Stimulated activated effector memory CD8-positive, alpha-beta T cell treated with anti-CD3 and anti-CD28 coated beads, Interleukin-12 subunit alpha, Interleukin-12 subunit beta, amount 100 ng/mL, for 72 hours (primary cell): ENCODE measurements around the gene DMBX1.

Experiments
- ATAC-seq: fragments of 150-1000 bp; cut with Tn5 transposase; 2 replicates; pipeline ENCODE4 v1.10.0; 2021
- DNase-seq, 2 donors: peaks; one replicate each; pipeline ENCODE4 v3.0.0; 2021 to 2022; ENCODE audit warnings: low spot score in 2 of 2
- H3K27ac Mint-ChIP-seq: one replicate; pipeline ENCODE4 v1.8.0; 2022; ENCODE audit warnings: mild to moderate bottlenecking, mixed read lengths
- H3K36me3 Mint-ChIP-seq: one replicate; pipeline ENCODE4 v1.8.0; 2022; ENCODE audit warnings: mild to moderate bottlenecking, mixed read lengths
- H3K4me1 Mint-ChIP-seq: one replicate; pipeline ENCODE4 v1.8.0; 2022; ENCODE audit warnings: mixed read lengths
- H3K4me3 Mint-ChIP-seq: one replicate; pipeline ENCODE4 v1.8.0; 2022; ENCODE audit warnings: mild to moderate bottlenecking, mixed read lengths
- H3K9me3 Mint-ChIP-seq: one replicate; pipeline ENCODE4 v1.8.0; 2022; ENCODE audit warnings: mixed read lengths

DMBX1 gene

DNA sequence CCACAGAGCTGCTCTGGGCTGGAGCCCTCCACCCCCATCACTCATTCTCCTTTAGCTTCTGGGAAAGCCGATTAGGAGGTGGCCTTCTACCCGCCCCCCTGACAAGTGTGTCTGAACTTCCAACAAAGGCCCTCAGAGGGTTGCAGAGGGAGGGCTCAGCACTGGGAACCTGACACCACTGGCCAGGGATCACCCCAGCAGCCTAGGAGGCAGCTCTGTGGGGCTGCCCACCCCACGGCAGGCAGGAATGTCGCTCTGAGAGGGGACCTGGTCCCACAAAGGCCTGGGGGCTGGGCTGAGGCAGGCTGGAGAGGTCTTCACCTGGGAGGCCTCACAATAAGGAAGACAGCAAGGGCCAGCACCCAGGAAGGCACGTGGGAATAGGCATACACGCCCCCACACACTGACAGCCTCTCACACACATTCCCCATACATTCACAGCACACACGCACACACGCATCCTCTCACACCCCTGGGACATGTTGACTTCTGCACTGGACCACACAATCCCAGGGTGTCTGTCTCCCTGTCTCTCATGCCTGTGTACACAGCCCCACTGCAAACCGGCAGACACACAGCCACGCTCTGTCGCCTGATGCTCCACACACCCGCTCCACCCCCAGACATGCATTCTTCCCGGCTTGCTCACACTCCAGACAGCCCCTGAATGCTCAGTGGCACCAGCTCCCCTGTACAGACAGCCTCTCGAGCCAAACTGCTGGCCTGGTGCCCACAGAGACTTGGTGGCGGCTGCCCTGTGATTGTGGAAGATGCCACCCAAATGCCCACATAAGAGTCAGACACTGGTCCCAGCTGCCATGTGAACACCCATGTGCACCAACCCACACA lies 30.7 kb downstream of the DMBX1 start:
- H3K4me1 Mint-ChIP-seq = peaks cover 41% of the 10 kb centered on the region
- H3K27ac Mint-ChIP-seq = peak overlapping the region; percentile 59
- DNase-seq = no peak
- no peak for ATAC-seq
- no peaks in the 10 kb centered on the region for H3K9me3 Mint-ChIP-seq
- no peak overlapping the region for H3K4me3 Mint-ChIP-seq
- H3K36me3 Mint-ChIP-seq = no peaks in the 10 kb centered on the region

DNA sequence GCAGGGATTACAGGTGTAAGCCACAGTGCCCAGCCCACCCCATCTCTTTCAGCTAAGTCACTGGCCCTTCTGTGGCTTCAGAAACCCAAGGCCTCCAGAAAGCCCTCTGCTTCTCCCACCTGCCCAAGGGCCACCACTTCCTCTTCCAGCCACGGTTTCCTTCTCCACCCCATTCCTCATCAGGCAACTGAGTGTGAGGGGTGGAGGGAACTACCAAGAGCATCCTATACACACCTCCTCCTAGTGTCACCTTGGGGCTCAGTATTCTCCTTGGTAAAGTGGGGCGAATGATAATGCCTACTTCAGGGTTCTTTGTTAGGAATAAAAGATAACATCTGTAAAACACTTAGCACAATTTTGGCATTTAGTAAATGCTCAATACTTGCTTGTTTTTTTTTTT lies 31.8 kb downstream of the DMBX1 start:
- DNase-seq (no peak), ATAC-seq (no peak)
- H3K4me3 Mint-ChIP-seq = no peak overlapping the region
- H3K27ac Mint-ChIP-seq = peak overlapping the region; percentile 41
- no peaks in the 10 kb centered on the region for H3K9me3 Mint-ChIP-seq
- peaks cover 47% of the 10 kb centered on the region for H3K4me1 Mint-ChIP-seq
- no peaks in the 10 kb centered on the region for H3K36me3 Mint-ChIP-seq

DNA sequence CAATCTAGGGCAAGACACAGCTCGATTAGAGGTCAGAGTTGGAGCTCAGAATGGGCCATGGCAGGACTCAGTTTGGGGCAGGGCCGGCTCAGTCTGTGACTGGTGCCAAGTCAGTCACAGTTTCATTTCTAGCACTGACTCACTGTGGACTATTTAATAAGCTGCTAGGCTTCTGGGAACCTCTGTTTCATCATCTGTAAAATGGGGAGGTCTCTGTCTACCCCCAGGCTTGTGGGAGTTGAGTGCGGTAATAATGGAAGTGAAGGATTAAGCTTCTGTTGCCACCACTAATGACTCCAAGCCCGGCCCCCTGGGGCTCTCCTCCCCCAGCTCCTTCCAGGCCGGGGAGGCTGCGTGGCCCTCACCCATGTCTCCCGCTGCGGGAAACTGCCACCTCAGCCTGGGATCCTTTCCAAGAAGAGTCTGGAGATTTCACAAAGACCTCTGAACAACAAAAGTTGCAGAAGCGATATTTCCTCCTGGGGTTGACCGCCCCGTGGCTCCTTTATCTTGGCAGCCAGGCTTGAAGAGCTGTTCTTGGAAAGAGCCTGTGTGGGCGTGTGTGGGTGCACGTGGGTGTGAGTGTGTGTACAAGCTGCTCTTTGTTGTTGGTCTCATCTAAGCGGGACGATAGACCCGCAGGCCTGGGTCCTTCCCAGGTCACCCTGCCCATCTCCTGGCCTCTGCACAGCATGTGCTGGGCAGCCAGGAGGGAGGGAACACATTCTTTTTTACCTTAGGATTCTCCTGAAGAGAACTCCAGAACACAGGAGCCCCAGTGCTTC lies 32.7 kb downstream of the DMBX1 start:
- Mint-ChIP-seq H3K27ac (peak overlapping the region; percentile 41), H3K4me3 (peak overlapping the region; percentile 59), H3K9me3 (no peaks in the 10 kb centered on the region), H3K4me1 (peaks cover 47% of the 10 kb centered on the region), H3K36me3 (no peaks in the 10 kb centered on the region)
- ATAC-seq (peak; percentile 98), DNase-seq (peak; percentile 29 to 83)

DNA sequence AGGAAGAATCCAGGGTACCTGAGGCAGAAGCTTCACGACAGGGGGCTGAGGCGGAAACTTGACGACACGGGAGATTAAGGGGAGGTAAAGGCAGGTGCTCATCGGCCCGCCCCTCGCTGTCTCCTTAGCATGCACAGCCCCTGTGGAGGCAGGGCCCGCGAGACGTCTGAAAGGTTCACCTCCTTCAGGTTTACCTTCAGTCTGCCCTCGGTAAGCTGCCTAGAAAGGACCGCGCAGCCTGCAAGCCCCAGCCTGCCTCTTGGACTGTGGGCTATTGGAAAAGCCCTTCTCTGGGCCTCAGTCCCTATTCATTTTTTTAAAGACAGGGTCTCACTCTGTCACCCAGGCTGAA lies 33.3 kb downstream of the DMBX1 start:
- peak overlapping the region; percentile 41 for H3K27ac Mint-ChIP-seq

DNA sequence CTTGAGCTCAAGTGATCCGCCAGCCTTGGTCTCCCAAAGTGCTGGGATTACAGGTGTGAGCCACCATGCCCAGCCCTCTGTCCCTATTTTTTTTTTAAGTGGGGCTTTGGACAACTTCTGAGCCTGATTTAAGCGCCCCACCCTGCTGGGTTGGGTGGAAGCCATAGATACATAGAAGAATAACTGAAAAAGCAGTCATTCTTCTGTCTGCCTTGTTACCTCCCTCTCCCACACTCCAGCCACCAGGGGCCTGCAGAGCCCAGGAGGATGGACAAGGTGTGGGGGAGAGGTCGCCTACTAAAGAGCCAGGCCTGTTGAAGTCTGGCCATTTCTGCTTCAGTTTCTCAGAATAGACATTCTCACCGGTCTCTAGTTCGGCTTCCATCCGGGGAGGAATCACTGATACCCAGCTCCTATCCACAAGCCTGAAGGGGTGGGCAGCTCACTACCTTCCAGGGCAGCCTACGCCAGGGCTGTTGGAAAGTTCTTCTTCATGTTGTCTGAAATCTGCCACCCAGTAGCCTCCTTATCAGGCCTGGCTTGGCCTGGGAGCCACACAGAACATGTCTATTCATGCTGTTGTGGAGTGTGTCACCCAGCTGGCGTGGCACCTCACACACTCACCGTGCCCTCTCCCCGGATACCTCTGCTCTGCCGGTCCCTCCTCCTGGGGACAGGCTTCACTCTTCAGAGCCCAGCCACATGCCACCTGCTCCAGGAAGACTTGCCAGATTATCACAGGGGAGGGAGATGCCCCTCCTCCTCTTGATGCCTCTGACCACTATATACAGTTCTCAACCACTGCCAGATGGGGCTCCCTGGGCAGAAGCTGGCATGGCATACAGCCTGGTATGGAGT lies 34.1 kb downstream of the DMBX1 start:
- peak overlapping the region; percentile 78 for H3K27ac Mint-ChIP-seq
- H3K4me1 Mint-ChIP-seq = peaks cover 54% of the 10 kb centered on the region
- no peaks in the 10 kb centered on the region for H3K36me3 Mint-ChIP-seq
- H3K9me3 Mint-ChIP-seq = no peaks in the 10 kb centered on the region
- ATAC-seq = no peak
- H3K4me3 Mint-ChIP-seq = no peak overlapping the region
- DNase-seq = no peak

More for the DNA sequence above, 33.3 kb downstream of the DMBX1 start:
- no peaks in the 10 kb centered on the region for H3K36me3 Mint-ChIP-seq
- DNase-seq = no peak
- ATAC-seq = no peak
- no peaks in the 10 kb centered on the region for H3K9me3 Mint-ChIP-seq
- peaks cover 47% of the 10 kb centered on the region for H3K4me1 Mint-ChIP-seq
- peak overlapping the region; percentile 59 for H3K4me3 Mint-ChIP-seq

DNA sequence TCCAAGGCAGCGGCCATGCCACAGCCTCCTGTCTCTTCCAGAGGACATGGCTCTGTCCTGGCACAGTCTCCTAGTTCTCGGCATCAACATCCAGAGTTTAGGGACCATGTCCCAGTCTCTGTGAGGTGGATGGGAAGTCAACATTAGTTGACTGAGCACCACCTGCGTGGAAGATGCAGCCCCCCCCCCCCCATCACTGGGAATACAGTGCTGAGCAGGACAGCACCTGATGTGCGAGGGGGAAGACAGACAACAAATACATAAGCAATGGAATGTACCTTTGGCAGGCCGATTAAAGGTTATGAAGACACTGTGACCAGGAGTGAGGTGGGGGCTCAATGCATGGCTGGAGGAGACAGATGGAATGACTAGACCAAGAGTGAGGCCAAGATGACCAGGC lies 35.2 kb downstream of the DMBX1 start:
- Mint-ChIP-seq H3K27ac (peak overlapping the region; percentile 78), H3K36me3 (no peaks in the 10 kb centered on the region), H3K9me3 (no peaks in the 10 kb centered on the region), H3K4me3 (no peak overlapping the region), H3K4me1 (peaks cover 62% of the 10 kb centered on the region)
- DNase-seq = no peak
- no peak for ATAC-seq

DNA sequence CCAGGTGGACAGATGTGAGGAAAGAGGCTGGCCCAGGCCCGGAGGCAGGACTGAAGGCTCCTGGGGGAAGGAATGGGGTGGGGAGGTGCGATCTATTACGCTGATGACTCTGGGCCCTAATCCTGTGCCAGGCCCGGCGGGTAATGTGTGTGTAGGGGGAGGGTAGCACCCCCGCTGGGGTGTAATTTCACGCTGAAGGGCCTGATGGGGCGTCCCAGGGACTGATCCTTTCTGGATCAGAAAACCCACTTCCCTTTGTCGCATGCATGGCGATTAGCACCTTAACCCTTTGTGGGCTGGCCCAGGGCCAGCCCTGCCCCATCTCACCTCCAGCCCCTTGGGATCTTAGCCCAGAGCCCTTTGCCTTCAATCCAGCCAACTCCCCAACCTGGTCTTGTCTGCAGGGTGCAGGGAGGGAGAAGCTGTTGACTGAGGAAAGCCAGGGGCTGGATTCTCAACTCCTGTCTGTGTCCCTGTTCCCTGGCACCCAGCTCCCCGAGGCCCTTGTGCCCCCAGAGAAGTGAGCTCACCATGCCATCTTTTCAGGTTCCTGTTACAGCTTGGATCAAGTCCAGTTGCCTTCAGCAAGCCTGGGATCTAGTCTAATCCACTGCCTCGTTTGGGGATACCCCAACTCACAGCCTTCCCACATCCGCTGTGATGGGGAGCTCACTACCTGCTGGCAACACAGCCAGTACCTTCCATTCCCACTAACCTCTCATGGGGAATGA lies 35.8 kb downstream of the DMBX1 start:
- no peak for DNase-seq
- H3K36me3 Mint-ChIP-seq = no peaks in the 10 kb centered on the region
- H3K4me1 Mint-ChIP-seq = peaks cover 58% of the 10 kb centered on the region
- no peak overlapping the region for H3K4me3 Mint-ChIP-seq
- ATAC-seq = no peak
- H3K27ac Mint-ChIP-seq = no peak overlapping the region
- H3K9me3 Mint-ChIP-seq = no peaks in the 10 kb centered on the region

DNA sequence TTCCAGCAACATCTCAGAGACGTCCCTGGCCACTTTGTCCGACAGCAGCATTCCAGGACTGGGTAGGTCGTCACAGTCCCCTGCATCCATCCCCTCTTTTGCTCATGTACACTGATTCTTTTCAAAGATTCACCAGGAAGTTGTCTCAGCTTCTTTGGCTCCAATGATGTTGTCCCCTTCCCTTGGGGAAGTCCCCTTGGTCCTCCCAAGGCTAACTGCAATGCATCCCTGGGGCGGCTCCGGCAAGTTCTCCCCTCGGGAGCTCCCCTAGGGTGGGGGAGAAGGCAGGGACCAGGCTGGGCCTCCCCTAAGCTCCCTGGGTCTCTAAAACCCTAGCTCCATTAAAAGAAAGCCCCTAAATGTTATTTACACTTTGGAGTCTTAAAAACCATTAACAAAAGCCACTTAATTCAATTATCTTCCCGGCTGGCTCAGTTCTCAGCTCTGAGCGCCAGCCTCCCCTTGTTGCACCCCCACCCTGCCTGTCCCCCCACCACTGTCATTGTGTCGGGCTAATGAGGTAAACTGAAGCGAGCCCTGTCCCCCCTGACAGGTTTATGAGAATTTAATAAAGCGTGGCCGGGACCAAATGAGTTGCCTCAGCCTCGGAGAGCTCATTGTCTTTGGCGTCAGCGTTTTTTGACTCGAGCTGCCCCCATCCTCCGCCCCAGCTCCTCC lies 36.5 kb downstream of the DMBX1 start:
- no peak for DNase-seq
- H3K27ac Mint-ChIP-seq = no peak overlapping the region

DNA sequence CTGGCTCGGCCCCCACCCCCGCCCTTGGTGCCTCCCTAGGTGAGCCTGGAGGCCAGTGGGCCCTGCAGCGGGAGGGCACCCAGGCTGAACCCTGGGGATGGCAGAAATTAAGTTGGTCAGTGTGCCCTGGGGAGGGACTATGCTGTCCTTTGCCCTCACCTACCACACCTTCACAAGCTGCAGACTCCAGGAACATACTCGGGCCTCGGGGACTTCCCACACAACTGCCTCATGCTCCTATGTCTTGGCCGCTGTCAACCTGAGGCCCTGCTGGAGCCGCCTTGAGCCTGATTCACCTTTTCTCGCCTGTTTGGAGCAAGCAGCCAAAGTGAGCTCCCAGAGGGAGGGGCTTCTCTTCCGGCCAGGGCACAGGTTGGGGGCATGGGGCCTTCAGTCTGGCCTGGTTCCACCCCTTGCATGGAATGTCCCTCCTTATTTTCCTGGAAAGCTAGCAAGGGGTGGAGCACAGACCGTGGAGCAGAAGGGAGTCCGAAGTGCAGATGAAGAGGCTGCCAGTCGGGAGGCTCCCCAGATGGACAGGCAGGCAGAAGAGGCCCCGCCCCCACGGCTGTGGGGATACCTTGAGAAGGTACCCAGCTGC lies 37.2 kb downstream of the DMBX1 start:
- H3K27ac Mint-ChIP-seq = no peak overlapping the region
- no peaks in the 10 kb centered on the region for H3K9me3 Mint-ChIP-seq
- H3K4me3 Mint-ChIP-seq = no peak overlapping the region
- no peak for ATAC-seq
- peaks cover 51% of the 10 kb centered on the region for H3K4me1 Mint-ChIP-seq
- H3K36me3 Mint-ChIP-seq = no peaks in the 10 kb centered on the region
- DNase-seq = no peak

More for the DNA sequence above, 36.5 kb downstream of the DMBX1 start:
- peaks cover 53% of the 10 kb centered on the region for H3K4me1 Mint-ChIP-seq
- no peaks in the 10 kb centered on the region for H3K9me3 Mint-ChIP-seq
- ATAC-seq = no peak
- no peak overlapping the region for H3K4me3 Mint-ChIP-seq
- no peaks in the 10 kb centered on the region for H3K36me3 Mint-ChIP-seq

DNA sequence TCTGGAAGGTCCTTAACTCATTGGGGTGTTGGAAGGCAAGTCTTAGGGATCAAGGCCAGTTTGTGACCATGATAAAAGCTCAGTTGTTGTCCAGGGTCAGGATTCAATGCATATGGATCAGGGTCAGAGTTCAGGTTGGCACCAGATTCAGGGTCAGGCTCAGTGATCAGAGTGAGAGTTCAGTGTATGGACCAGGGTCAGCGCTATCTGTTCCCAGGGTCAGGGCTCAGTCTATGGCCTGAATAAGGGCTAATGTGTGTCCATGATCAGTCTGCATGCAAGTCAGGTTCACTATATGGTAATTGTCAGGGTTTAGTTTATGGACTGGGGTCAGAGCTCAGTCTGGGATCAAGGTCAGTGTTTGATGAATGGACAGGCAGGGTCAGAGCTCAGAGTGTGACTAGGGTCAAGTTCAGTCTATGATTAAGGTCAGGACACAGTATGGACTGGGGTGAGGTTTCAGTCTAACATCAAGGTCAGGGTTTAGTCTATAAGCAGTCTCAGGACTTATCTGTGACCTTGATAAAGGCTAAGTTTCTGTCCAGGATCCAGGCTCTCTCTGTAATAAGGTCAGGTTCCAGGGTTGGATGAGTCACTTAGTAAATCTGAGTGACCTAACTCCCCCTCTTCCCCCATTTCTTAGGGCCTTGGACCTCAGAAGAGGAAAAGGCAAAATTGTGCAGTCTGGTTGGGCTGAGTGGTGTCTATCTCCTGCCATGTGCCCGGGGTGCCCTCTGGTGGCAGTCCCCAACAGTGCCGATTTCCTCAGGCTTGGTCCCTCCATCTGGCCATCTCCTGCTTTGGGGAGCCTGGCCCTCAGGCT lies 38.0 kb downstream of the DMBX1 start:
- Mint-ChIP-seq H3K9me3 (no peaks in the 10 kb centered on the region), H3K4me3 (no peak overlapping the region), H3K4me1 (peaks cover 51% of the 10 kb centered on the region), H3K27ac (no peak overlapping the region), H3K36me3 (no peaks in the 10 kb centered on the region)
- ATAC-seq (peak; percentile 71), DNase-seq (peak; percentile 75 to 91)

DNA sequence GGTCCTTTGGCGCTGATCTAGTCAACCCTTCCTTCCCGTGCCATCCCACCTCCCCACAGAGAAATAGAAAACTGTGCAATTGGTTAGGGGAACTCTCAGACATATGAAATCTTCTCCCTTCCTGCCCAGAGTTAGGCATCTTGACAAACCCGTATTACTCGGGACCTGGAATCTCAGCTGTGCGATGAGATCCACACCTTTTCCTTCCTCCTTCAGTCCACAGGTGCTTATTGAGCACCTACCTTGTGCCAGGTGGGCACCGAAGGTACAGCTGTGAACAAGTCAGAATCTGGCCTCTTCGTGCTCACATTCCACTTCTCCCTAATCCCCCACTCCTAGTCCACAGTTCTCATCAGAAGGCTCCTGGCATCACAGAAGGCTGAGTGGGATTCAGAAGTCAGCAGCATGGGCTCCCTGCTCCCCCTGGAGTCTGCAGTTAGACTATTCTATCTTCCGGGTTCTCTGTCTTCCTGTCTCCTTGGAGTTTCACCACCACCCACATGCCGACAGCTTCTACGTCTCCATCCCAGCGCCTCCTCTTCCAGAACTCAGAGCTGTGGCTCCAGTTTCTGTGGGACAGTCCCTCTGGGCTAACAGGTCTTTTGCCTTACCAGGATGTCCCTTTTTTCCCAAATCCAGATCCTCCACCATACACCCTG lies 38.8 kb downstream of the DMBX1 start:
- ATAC-seq = no peak
- Mint-ChIP-seq H3K9me3 (no peaks in the 10 kb centered on the region), H3K4me1 (peaks cover 48% of the 10 kb centered on the region), H3K4me3 (no peak overlapping the region), H3K27ac (peak overlapping the region; percentile 65), H3K36me3 (no peaks in the 10 kb centered on the region)
- no peak for DNase-seq

DNA sequence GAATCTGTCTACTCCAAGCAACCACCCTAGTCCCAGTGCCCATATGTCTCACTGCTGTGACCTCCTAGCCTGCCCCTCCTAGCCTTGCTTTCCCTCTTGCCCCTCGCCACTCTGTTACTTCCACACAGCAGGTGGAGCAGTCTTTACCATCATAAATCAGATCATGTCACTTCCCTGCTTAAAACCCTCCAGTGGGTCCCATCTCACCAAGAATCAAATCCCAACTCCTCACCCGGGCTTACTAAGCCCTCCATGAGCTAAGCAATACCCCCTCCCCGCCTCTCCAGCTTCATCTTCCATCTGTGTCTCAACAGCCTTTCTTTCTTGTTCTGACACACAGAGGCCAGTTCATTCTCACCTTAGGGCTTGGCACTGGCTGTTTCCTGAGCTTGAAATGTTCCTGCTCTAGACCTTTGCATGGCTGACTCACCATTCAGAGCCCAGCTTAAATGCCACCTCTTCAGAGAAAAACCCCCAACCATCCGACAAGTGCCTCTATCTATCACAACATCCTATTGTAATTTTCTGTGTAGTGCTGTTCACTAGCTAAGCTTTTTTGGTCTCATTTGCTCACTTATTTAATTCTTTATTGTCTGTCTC lies 39.5 kb downstream of the DMBX1 start:
- Mint-ChIP-seq H3K4me1 (peaks cover 50% of the 10 kb centered on the region), H3K36me3 (no peaks in the 10 kb centered on the region), H3K27ac (peak overlapping the region; percentile 65), H3K9me3 (no peaks in the 10 kb centered on the region), H3K4me3 (peak overlapping the region; percentile 6)
- ATAC-seq = peak; percentile 60
- DNase-seq = no peak

DNA sequence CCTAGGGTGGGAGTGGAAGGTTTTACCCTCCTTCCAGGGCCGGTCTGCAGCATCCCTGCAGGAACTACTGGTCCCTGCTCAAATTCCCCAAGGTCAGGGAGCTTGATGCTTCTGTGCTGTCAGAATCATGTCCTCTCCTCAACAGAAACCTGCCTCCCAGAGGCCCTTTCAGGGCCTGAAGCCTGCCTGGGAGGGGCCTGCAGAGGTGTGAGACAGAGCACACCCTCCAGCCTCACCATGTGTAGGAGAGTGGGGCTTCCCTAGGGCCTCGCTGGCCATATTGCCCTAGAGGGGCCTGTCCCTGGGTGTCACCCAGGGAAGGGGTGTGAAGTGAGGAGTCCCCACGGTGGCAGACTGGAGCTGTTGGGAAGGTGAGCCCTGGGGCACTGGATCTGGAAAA lies 40.7 kb downstream of the DMBX1 start:
- no peak overlapping the region for H3K4me3 Mint-ChIP-seq
- peaks cover 40% of the 10 kb centered on the region for H3K4me1 Mint-ChIP-seq
- H3K9me3 Mint-ChIP-seq = no peaks in the 10 kb centered on the region
- H3K36me3 Mint-ChIP-seq = no peaks in the 10 kb centered on the region
- H3K27ac Mint-ChIP-seq = no peak overlapping the region
- ATAC-seq = no peak
- no peak for DNase-seq
